A673 (cell line): Measurements from ENCODE around the gene XPO4. TPM values are rescaled to one million over a fixed set of nuclear protein-coding genes. Genes with fewer than 3 reads are reported as not detected.
"Not testable (repeated sequence)": the region's sequence is repeated elsewhere in the genome, so short reads cannot be mapped to it uniquely, and the experiment has no call there.

Experiments used
- BruUV-seq: library from RNA; stranded (reverse); fragments of 400-500 nt; replicated peaks from 2 replicates; lab custom pipeline; 2021; lab: Mats Ljungman, UMichigan
- CTCF ChIA-PET: fragments of 300-600 bp; sonication (Branson Sonifier 250); formaldehyde crosslinking; loops from one replicate; lab custom pipeline; 2022; ENCODE audit warnings: antibody characterized with exemption; lab: Charles Lee
- POLR2A ChIA-PET: fragments of 300-600 bp; sonication (Branson Sonifier 250); formaldehyde crosslinking; loops from one replicate; lab custom pipeline; 2022; ENCODE audit warnings: antibody characterized with exemption; ENCODE audit not compliant: low non-redundant PET; lab: Charles Lee
- DNase-seq: peaks from one replicate; pipeline ENCODE4 v3.0.0-alpha.2; 2015; ENCODE audit warnings: low spot score
- H3K27ac ChIP-seq: fragments of 200-600 bp; sonication (generic); 2 replicates; pipeline ENCODE4 v1.5.1; 2016; ENCODE audit warnings: mixed run types, low read depth, mild to moderate bottlenecking, mixed read lengths, antibody characterized with exemption, low read length; ENCODE audit not compliant: poor library complexity, severe bottlenecking
- H3K27me3 ChIP-seq: fragments of 200-600 bp; sonication (generic); replicated peaks from 2 replicates; pipeline ENCODE4 v1.6.1; 2017; ENCODE audit warnings: mixed run types, low read depth, mild to moderate bottlenecking, mixed read lengths, antibody characterized with exemption, low read length; ENCODE audit not compliant: insufficient read depth, poor library complexity
- H3K36me3 ChIP-seq: fragments of 200-600 bp; sonication (generic); 2 replicates; pipeline ENCODE4 v1.6.1; 2016; ENCODE audit warnings: mixed run types, mild to moderate bottlenecking, mixed read lengths, antibody characterized with exemption, low read length; ENCODE audit not compliant: insufficient read depth, poor library complexity, severe bottlenecking
- H3K4me1 ChIP-seq: fragments of 200-600 bp; sonication (generic); 2 replicates; pipeline ENCODE4 v1.6.1; 2017; ENCODE audit warnings: mixed run types, mild to moderate bottlenecking, mixed read lengths, antibody characterized with exemption, low read length; ENCODE audit not compliant: insufficient read depth, poor library complexity, severe bottlenecking
- H3K4me3 ChIP-seq: fragments of 200-600 bp; sonication (generic); 2 replicates; pipeline ENCODE4 v1.5.1; 2016; ENCODE audit warnings: low read depth, mixed run types, mild to moderate bottlenecking, mixed read lengths, low read length; ENCODE audit not compliant: poor library complexity, severe bottlenecking
- H3K9me3 ChIP-seq: fragments of 200-600 bp; sonication (generic); 2 replicates; pipeline ENCODE4 v1.6.1; 2016; ENCODE audit warnings: mixed run types, low read depth, mild to moderate bottlenecking, mixed read lengths, antibody characterized with exemption, low read length; ENCODE audit not compliant: poor library complexity, severe bottlenecking
- CTCF ChIP-seq: fragments of 300-800, 200-600 bp; sonication (generic); conservative IDR thresholded peaks from 2 replicates; pipeline ENCODE4 v1.5.1; 2017; ENCODE audit warnings: low read depth, mild to moderate bottlenecking, antibody characterized with exemption, low read length, moderate library complexity, mixed read lengths
- EZH2 ChIP-seq: fragments of 200-600 bp; sonication (generic); IDR thresholded peaks from 2 replicates; pipeline ENCODE4 v1.6.1; 2017; ENCODE audit warnings: borderline replicate concordance, low read depth, mild to moderate bottlenecking, mixed read lengths, antibody characterized with exemption, low read length; ENCODE audit not compliant: poor library complexity, severe bottlenecking
- intact Hi-C: fragments of 100-400 bp; cut with micrococcal nuclease; formaldehyde crosslinking; loops from one replicate; pipeline ENCODE4 v1.10.0; 2022; ENCODE audit not compliant: unreplicated experiment
- total RNA-seq: library from RNA; stranded (reverse); gene quantifications from 2 replicates; pipeline ENCODE4 v1.2.3, GENCODE V29; 2021

Gene XPO4
- total RNA-seq, 1 experiment from 2014 or later: 39.8 TPM

- no peaks in the 10 kb centered on the region for H3K27me3 ChIP-seq
- no peaks in the 10 kb centered on the region for H3K9me3 ChIP-seq
- H3K36me3 ChIP-seq: peaks cover 6% of the 10 kb centered on the region
- H3K27ac ChIP-seq: no peak overlapping the region
- TF ChIP-seq EZH2 (no peak), CTCF (no peak)
- ChIA-PET POLR2A (interaction anchor here (0.5 kb wide), 1 partner anchor 14 kb away, joined by 7 read pairs; no protein-coding TSS in a partner anchor), CTCF (no interaction called here)
- H3K4me1 ChIP-seq: peaks cover 12% of the 10 kb centered on the region
- intact Hi-C loops: no loop called here
- no TSS peak for BruUV-seq
- no peak overlapping the region for H3K4me3 ChIP-seq
- no peak for DNase-seq
Observed at GRCh38 chr13:20867408-20867807, 35.1 kb downstream of the XPO4 start.

GRCh38 chr13:20861666-20862065 lies 40.9 kb downstream of the XPO4 start:
- H3K4me3 ChIP-seq, DNase-seq, POLR2A ChIA-PET, H3K27me3 ChIP-seq, BruUV-seq, H3K4me1 ChIP-seq, H3K9me3 ChIP-seq, H3K27ac ChIP-seq, intact Hi-C loops: not testable (repeated sequence)
- peaks cover 20% of the 10 kb centered on the region for H3K36me3 ChIP-seq
- CTCF ChIA-PET: interaction anchor here (0.6 kb wide), 1 partner anchor 51 kb away, joined by 4 read pairs; no protein-coding TSS in a partner anchor

GRCh38 chr13:20860844-20861243 lies 41.7 kb downstream of the XPO4 start:
- TF ChIP-seq EZH2: no peak
- no peak for TF ChIP-seq CTCF
- no peak for DNase-seq
- H3K4me3 ChIP-seq: no peak overlapping the region
- intact Hi-C loops: no loop called here
- H3K27ac ChIP-seq: no peak overlapping the region
- H3K4me1 ChIP-seq: peaks cover 2% of the 10 kb centered on the region
- H3K36me3 ChIP-seq: peaks cover 20% of the 10 kb centered on the region
- BruUV-seq: TSS peak; percentile 5
- H3K27me3 ChIP-seq: no peaks in the 10 kb centered on the region
- no peaks in the 10 kb centered on the region for H3K9me3 ChIP-seq
- ChIA-PET POLR2A (no interaction called here), CTCF (interaction anchor here (0.6 kb wide), 1 partner anchor 50 kb away, joined by 4 read pairs; no protein-coding TSS in a partner anchor)

GRCh38 chr13:20856650-20857049 lies 45.9 kb downstream of the XPO4 start:
- CTCF ChIA-PET: no interaction called here
- no peaks in the 10 kb centered on the region for H3K4me1 ChIP-seq
- POLR2A ChIA-PET: no interaction called here
- peaks cover 7% of the 10 kb centered on the region for H3K36me3 ChIP-seq
- TF ChIP-seq EZH2: no peak
- no peak for TF ChIP-seq CTCF
- DNase-seq: no peak
- intact Hi-C loops: no loop called here
- no peaks in the 10 kb centered on the region for H3K9me3 ChIP-seq
- no peak overlapping the region for H3K4me3 ChIP-seq
- H3K27me3 ChIP-seq: no peaks in the 10 kb centered on the region
- BruUV-seq: no TSS peak
- no peak overlapping the region for H3K27ac ChIP-seq
